GM23248 (cell line): ENCODE results near the gene PCDHGA6. TPM values are rescaled to one million over a fixed set of nuclear protein-coding genes. Genes with fewer than 3 reads are reported as not detected.

Source experiments
- DNase-seq: peaks from one replicate; pipeline ENCODE4 v3.0.0-alpha.2; 2015
- H2AFZ ChIP-seq: fragments of 200-600 bp; sonication (generic); 2 replicates; pipeline ENCODE4 v1.6.1; 2016; ENCODE audit warnings: antibody characterized with exemption
- H3F3A ChIP-seq: fragments of 200-600 bp; sonication (generic); 2 replicates; pipeline ENCODE4 v1.6.1; 2016; ENCODE audit warnings: mild to moderate bottlenecking, antibody characterized with exemption, mixed run types; ENCODE audit not compliant: insufficient read depth
- H3K27ac ChIP-seq: fragments of 200-600 bp; sonication (generic); 2 replicates; pipeline ENCODE4 v1.5.1; 2016; ENCODE audit warnings: mild to moderate bottlenecking
- H3K27me3 ChIP-seq: fragments of 200-600 bp; sonication (generic); replicated peaks from 2 replicates; pipeline ENCODE4 v1.6.1; 2016; ENCODE audit warnings: mild to moderate bottlenecking; ENCODE audit not compliant: insufficient read depth
- H3K36me3 ChIP-seq: fragments of 200-600 bp; sonication (generic); 2 replicates; pipeline ENCODE4 v1.6.1; 2016; ENCODE audit warnings: low read depth, mild to moderate bottlenecking
- H3K4me1 ChIP-seq: fragments of 200-600 bp; sonication (generic); 2 replicates; pipeline ENCODE4 v1.6.1; 2016; ENCODE audit warnings: mild to moderate bottlenecking; ENCODE audit not compliant: insufficient read depth
- H3K4me2 ChIP-seq: fragments of 200-600 bp; sonication (generic); one replicate; pipeline ENCODE4 v1.6.1; 2016; ENCODE audit warnings: mild to moderate bottlenecking; ENCODE audit not compliant: unreplicated experiment
- H3K4me3 ChIP-seq: fragments of 200-600 bp; sonication (generic); 2 replicates; pipeline ENCODE4 v1.5.1; 2016; ENCODE audit warnings: mild to moderate bottlenecking
- H3K79me2 ChIP-seq: fragments of 200-600 bp; sonication (generic); 2 replicates; pipeline ENCODE4 v1.6.1; 2016; ENCODE audit warnings: mild to moderate bottlenecking; ENCODE audit not compliant: insufficient read depth
- H3K9ac ChIP-seq: fragments of 200-600 bp; sonication (generic); 2 replicates; pipeline ENCODE4 v1.6.1; 2016; ENCODE audit warnings: mild to moderate bottlenecking
- H3K9me2 ChIP-seq: fragments of 200-600 bp; sonication (generic); 2 replicates; pipeline ENCODE4 v1.6.1; 2016; ENCODE audit warnings: mixed run types, mild to moderate bottlenecking, moderate library complexity; ENCODE audit not compliant: insufficient read depth
- H3K9me3 ChIP-seq: fragments of 200-600 bp; sonication (generic); one replicate; pipeline ENCODE4 v1.6.1; 2017; ENCODE audit warnings: low read depth
- H4K20me1 ChIP-seq: fragments of 200-600 bp; sonication (generic); 2 replicates; pipeline ENCODE4 v1.6.0; 2016; ENCODE audit not compliant: insufficient read depth
- EZH2 ChIP-seq: fragments of 200-600 bp; sonication (generic); IDR thresholded peaks from 2 replicates; pipeline ENCODE4 v1.6.1; 2018; ENCODE audit warnings: antibody characterized with exemption, mild to moderate bottlenecking; ENCODE audit not compliant: insufficient read depth, poor library complexity, severe bottlenecking
- EZH2phosphoT487 ChIP-seq: fragments of 200-600 bp; sonication (generic); IDR thresholded peaks from 2 replicates; pipeline ENCODE4 v1.6.1; 2018; ENCODE audit warnings: antibody characterized with exemption, moderate library complexity, mild to moderate bottlenecking, low read depth; ENCODE audit not compliant: insufficient read depth
- WGBS, 2 experiments: methylation state at CpG; one replicate each; pipeline ENCODE4 v1.1.6; 2015 to 2017; ENCODE audit warnings: low lambda C conversion rate in 2 of 2, low coverage in 1 of 2; ENCODE audit errors: missing lambda C conversion rate in 2 of 2; 5-methylcytosine and 5-hydroxymethylcytosine counted together
- in situ Hi-C: fragments of 300-500 bp; cut with MboI; formaldehyde crosslinking; loops from 2 replicates; pipeline ENCODE4 v1.15.0; 2020
- polyA plus RNA-seq: library from polyadenylated mRNA; unstranded; fragments of >200 nt; fragmentation: Nextera tagmentation; extraction: Ambion mirVana; gene quantifications from 2 replicates; pipeline ENCODE4 v1.2.1, GENCODE V29; 2016
- total RNA-seq: library from RNA; depleted of rRNA; stranded (reverse); fragments of >200 nt; shearing (Covaris generic); gene quantifications from 2 replicates; pipeline ENCODE4 v1.2.3, GENCODE V29; 2014

Gene PCDHGA6
- total and polyA plus RNA-seq, 2 experiments from 2014 or later = 2.6 to 5.4 TPM

DNA sequence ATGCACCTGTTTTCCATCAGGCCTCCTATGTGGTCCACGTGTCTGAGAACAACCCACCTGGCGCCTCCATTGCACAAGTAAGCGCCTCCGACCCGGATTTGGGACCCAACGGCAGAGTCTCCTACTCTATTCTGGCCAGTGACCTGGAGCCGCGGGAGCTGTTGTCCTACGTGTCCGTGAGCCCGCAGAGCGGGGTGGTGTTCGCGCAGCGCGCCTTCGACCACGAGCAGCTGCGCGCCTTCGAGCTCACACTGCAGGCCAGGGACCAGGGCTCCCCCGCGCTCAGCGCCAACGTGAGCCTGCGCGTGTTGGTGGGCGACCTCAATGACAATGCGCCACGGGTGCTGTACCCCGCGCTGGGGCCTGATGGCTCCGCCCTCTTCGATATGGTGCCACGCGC lies 22.1 kb upstream of the PCDHGA6 start:
- H3K4me2 ChIP-seq = no peak overlapping the region
- no peaks in the 10 kb centered on the region for H3K27me3 ChIP-seq
- no peak for DNase-seq
- H3K9me3 ChIP-seq = no peaks in the 10 kb centered on the region
- no peaks in the 10 kb centered on the region for H3K9me2 ChIP-seq
- WGBS, 2 experiments = 39 to 49% methylated on average over 16 to 33 of the region's 36 CpGs
- no peak overlapping the region for H3K4me3 ChIP-seq
- no peak overlapping the region for H3K9ac ChIP-seq
- no peaks in the 10 kb centered on the region for H3F3A ChIP-seq
- TF ChIP-seq EZH2 (no peak), EZH2phosphoT487 (no peak)
- H3K79me2 ChIP-seq = no peaks in the 10 kb centered on the region
- H3K36me3 ChIP-seq = no peaks in the 10 kb centered on the region
- no peaks in the 10 kb centered on the region for H3K4me1 ChIP-seq
- in situ Hi-C loops = no loop called here
- no peak overlapping the region for H3K27ac ChIP-seq
- H2AFZ ChIP-seq = no peak overlapping the region
- H4K20me1 ChIP-seq = no peaks in the 10 kb centered on the region

- Histone ChIP-seq H3K9me2 (no peaks in the 10 kb centered on the region), H3K4me2 (peak within 1 kb of the TSS; percentile 61), H3K27me3 (no peaks in the 10 kb centered on the region), H2AFZ (peak within 1 kb of the TSS; percentile 92), H4K20me1 (no peaks in the 10 kb centered on the region), H3K4me3 (peak within 1 kb of the TSS; percentile 77), H3K9ac (peak within 1 kb of the TSS; percentile 81), H3K27ac (peak within 1 kb of the TSS; percentile 61), H3K79me2 (peaks cover 6% of the 10 kb centered on the region; the same call in 1 of the 2 replicates), H3K9me3 (peaks cover 3% of the 10 kb centered on the region), H3K36me3 (no peaks in the 10 kb centered on the region), H3K4me1 (no peaks in the 10 kb centered on the region), H3F3A (no peaks in the 10 kb centered on the region)
- TF ChIP-seq EZH2phosphoT487 = no peak
- in situ Hi-C loops = no loop called here
- 12 to 18% methylated on average over 29 of the region's 29 CpGs for WGBS, 2 experiments
- peak; percentile 55 for DNase-seq
These were observed 18.7 kb upstream of the PCDHGA6 start, which contains the start of gene PCDHGA4 for GRCh38 chr5:141354900-141355469. Gene PCDHGA4 (plus strand): TSS chr5:141355021. CDS start chr5:141355108, 87 bp downstream.

GRCh38 chr5:141355641-141356040 lies 18.1 kb upstream of the PCDHGA6 start:
- H3K9me3 ChIP-seq = peaks cover 3% of the 10 kb centered on the region
- no peak overlapping the region for H3K27ac ChIP-seq
- H4K20me1 ChIP-seq = no peaks in the 10 kb centered on the region
- H3K79me2 ChIP-seq = peaks cover 6% of the 10 kb centered on the region; the same call in 1 of the 2 replicates
- peak overlapping the region; percentile 92 for H2AFZ ChIP-seq
- H3K27me3 ChIP-seq = no peaks in the 10 kb centered on the region
- H3K4me1 ChIP-seq = no peaks in the 10 kb centered on the region
- in situ Hi-C loops = no loop called here
- no peaks in the 10 kb centered on the region for H3K9me2 ChIP-seq
- H3K4me2 ChIP-seq = peak overlapping the region; percentile 61
- peak overlapping the region; percentile 81; the same call in 1 of the 2 replicates for H3K9ac ChIP-seq
- DNase-seq = no peak
- H3F3A ChIP-seq = no peaks in the 10 kb centered on the region
- H3K36me3 ChIP-seq = no peaks in the 10 kb centered on the region
- TF ChIP-seq EZH2phosphoT487 (no peak), EZH2 (no peak)
- 52 to 57% methylated on average over 24 of the region's 24 CpGs for WGBS, 2 experiments
- peak overlapping the region; percentile 77 for H3K4me3 ChIP-seq

- Histone ChIP-seq H3K9ac (no peak overlapping the region), H3K9me2 (no peaks in the 10 kb centered on the region), H3F3A (no peaks in the 10 kb centered on the region), H3K4me3 (peak overlapping the region; percentile 77; the same call in 1 of the 2 replicates), H3K4me1 (no peaks in the 10 kb centered on the region), H3K27ac (no peak overlapping the region), H3K27me3 (no peaks in the 10 kb centered on the region), H3K4me2 (no peak overlapping the region), H3K79me2 (peaks cover 6% of the 10 kb centered on the region; the same call in 1 of the 2 replicates), H3K9me3 (peaks cover 3% of the 10 kb centered on the region), H4K20me1 (no peaks in the 10 kb centered on the region), H3K36me3 (no peaks in the 10 kb centered on the region), H2AFZ (no peak overlapping the region)
- TF ChIP-seq EZH2 = no peak
- TF ChIP-seq EZH2phosphoT487 = no peak
- 49% methylated on average over 5 of the region's 5 CpGs for WGBS, 2 experiments
- no peak for DNase-seq
- in situ Hi-C loops = no loop called here
These were observed 17.6 kb upstream of the PCDHGA6 start for GRCh38 chr5:141356133-141356532.
